IPS-NIHi11 (cell line): ENCODE data around the gene KTN1.
A peak's percentile ranks its signal among the peaks of the same experiment; 100 is the strongest.

Source experiments
- DNase-seq: peaks from one replicate; pipeline ENCODE4 v3.0.0; 2012; ENCODE audit warnings: mixed read lengths, low spot score

KTN1 gene, protein sequence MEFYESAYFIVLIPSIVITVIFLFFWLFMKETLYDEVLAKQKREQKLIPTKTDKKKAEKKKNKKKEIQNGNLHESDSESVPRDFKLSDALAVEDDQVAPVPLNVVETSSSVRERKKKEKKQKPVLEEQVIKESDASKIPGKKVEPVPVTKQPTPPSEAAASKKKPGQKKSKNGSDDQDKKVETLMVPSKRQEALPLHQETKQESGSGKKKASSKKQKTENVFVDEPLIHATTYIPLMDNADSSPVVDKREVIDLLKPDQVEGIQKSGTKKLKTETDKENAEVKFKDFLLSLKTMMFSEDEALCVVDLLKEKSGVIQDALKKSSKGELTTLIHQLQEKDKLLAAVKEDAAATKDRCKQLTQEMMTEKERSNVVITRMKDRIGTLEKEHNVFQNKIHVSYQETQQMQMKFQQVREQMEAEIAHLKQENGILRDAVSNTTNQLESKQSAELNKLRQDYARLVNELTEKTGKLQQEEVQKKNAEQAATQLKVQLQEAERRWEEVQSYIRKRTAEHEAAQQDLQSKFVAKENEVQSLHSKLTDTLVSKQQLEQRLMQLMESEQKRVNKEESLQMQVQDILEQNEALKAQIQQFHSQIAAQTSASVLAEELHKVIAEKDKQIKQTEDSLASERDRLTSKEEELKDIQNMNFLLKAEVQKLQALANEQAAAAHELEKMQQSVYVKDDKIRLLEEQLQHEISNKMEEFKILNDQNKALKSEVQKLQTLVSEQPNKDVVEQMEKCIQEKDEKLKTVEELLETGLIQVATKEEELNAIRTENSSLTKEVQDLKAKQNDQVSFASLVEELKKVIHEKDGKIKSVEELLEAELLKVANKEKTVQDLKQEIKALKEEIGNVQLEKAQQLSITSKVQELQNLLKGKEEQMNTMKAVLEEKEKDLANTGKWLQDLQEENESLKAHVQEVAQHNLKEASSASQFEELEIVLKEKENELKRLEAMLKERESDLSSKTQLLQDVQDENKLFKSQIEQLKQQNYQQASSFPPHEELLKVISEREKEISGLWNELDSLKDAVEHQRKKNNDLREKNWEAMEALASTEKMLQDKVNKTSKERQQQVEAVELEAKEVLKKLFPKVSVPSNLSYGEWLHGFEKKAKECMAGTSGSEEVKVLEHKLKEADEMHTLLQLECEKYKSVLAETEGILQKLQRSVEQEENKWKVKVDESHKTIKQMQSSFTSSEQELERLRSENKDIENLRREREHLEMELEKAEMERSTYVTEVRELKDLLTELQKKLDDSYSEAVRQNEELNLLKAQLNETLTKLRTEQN (N-terminal part only)

DNA sequence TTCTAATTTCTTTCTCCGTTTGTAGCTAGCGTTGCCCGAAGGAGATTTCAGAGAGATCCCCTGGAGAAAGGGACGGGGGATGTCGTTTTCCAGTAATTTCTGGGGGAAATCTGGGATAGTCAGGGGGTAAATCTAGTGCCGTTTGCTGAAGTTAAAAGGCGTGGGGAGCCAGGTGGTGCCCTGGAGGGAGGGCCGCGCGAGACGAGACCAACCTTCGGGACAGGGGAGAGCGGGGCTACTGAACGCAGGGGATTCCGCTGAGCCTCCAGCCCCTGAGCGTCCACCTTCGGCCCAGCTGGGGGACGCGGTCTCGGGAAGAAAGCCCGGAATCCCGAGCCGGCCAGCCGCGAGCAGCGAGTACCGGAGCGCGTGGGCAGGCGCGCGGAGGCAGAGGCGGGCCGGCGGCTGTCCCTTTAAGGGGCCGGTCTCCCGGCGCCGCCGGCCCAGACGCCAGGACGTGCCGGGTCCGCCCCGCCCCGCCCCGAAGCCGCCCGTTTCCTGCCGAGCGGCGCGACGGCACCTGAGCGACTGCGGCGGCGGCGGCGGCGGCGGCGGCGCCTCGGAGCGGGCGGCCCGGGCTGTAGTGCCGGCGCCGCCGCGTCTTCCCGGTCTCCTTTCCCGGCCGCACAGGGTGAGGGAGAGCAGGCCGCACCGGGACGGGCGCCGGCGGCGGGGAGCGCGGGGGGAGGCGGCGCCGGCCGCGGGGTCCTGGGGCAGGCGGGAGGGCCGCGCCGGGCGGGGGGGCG, at the start of gene KTN1:
KTN1 (plus strand) TSS at position 484 of the 746 bp plus-strand sequence. CDS start 31,842 bp downstream, outside the sequence.
- DNase-seq, result peak; percentile 93

DNA sequence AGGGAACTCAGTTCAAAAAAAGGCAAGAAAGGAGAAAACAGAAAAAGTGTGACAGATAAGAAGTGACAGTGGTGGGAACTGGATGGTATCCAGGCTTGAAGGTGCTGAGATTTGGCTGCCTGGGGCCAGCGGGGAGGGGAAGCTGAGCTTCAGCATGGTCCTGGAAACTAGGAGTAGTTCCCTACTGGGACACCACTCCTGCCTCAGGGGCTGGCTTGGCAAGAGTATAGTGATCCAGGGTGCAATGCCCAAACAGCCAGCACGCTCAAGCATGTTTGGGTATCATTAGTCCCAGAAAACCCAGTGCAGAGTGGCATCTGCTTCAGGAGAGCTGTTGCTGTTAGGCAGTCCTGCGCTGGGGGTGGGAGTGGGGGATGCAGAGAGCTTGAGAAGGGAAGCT, 49.5 kb upstream of the KTN1 start:
- DNase-seq, result no peak

DNA sequence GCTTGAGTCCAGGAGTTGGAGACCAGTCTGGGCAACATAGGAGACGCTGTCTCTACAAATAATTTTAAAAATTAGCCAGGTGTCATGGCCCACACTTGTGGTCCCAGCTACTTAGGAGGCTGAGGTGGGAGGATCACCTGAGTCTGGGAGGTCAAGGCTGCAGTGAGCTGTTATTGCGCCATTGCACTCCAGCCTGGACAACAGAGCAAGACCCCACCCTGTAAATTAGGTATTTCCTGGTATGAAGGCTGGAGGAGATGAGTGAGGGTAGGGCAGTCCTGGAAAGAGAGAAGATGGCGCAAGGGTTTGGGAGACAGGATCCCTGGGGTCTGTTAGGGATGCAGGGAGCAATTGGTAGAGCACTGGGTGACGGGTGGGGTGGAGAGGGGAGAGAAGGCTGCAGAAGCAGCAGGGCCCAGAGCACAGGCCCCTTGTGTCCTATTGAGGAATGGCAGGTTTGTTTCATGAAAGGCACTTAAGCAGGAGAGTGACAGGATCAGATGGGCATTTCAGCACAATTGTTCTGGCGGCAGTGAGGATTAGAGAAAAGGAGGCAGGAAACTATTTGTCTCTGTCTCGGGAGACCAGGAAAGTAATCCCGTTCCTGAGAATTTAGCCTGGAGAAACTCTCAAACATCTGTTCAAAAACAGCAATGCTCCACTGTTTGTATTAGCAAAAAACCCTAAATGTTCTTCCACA, 47.2 kb upstream of the KTN1 start:
- peak; percentile 40 for DNase-seq

DNA sequence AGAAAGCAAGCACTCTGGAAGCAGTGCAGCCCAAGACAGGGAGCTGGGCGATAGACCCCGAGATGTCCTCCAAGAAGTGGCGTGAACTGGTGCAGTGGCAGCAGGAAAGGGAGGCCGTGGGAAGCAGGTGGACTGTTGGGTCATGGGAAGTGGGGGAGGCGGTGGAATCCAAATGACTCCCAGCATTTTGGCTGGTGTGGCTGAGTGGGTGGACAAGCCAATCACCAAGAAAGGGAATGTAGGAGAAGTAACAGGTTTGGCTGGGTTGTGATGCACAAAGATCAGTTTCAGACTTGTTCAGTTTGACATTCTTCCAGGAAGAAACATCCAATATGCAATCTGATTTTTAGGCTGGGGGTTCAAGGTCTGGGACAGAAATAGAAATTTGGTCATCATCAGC, 46.0 kb upstream of the KTN1 start:
- DNase-seq, result no peak

DNA sequence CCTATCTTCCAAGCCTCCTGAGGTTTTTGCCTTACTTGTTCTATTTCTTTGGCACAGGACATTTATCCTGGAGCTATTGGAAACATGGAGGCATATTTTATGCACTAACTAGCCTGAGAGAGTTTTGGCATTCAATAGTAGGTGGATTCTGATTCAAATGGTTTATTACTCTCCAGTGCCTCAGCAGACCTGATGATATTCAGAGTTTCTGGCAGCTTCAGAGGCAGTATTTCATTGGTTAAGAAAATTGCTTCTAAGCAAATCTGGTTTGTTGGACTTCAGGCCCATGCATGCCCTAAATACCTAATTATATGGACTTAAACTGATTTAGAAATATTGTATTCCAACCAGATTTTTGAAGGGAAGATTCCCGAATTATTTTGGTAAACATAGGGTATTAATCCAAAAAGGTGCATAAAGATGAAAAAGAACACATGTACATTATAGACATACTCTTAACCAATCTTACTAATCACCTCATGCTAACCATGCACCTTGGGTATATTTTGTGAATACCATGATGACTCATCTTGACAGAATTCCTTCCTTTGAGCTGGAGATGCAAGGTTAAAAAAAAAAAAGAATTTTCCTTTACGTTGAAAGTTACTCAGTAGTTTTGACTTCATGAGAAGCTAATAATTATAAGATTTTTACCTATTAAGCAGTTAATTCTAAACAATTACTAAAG, 44.3 kb upstream of the KTN1 start:
- DNase-seq, result no peak

DNA sequence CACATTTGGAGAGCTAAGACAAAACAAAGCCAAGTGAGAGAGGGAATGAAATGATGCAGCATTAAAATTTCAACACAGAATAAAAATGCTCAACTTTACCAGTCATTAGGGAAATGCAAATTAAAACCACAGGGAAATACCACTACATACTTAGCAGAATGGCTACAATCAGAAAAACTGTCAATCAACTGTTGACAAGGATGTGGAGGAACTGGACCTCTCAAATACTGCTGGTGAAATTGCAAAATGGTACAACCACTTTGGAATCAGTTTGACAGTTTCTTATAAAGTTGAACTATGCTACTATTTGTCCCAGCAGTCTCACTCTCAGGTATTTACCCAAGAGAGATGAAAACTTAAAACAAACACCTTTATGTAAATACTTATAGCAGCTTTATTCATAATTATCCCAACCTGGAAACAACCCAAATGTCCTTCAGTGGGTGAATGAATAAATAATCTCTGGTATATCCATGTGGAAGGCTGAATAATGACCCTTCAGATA, 43.8 kb upstream of the KTN1 start:
- no peak for DNase-seq

DNA sequence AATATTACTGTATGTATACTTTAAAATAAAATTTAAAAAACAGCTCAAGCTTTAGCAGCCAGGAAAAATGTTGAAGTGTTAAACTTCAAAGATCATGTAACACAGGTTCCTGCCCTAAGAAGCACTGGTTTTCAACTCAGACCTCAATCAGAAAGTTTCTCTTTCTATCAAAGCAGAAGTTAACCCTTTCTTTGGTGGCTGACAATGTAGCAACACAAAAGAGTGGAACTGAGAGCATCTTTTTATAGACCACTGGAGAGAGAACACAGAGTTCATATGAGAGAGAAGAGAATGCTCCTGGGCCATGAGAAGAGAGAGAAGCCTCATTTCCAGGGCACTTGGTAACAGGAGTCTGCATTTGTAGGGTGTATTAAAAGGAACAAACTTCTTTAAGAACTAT, 42.2 kb upstream of the KTN1 start:
- DNase-seq, result no peak

DNA sequence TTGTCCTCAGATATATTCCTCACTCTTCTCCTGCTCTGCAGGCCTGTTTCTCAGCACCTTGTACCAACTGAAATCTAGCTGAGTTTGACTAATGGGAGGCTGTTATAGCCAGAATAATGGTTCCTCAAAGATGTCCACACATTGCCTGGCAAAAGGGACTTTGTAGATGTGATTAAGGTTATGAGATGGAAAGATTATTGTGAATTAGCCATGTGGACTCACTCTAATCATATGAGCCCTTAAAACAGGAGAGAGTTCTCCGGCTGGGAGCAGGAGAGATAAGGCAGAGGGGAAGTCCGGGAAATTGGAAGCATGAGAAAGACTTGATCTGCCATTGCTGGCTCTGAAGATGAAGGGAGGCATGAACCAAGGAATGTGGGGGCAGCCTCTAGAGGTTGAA, 40.0 kb upstream of the KTN1 start:
- no peak for DNase-seq

DNA sequence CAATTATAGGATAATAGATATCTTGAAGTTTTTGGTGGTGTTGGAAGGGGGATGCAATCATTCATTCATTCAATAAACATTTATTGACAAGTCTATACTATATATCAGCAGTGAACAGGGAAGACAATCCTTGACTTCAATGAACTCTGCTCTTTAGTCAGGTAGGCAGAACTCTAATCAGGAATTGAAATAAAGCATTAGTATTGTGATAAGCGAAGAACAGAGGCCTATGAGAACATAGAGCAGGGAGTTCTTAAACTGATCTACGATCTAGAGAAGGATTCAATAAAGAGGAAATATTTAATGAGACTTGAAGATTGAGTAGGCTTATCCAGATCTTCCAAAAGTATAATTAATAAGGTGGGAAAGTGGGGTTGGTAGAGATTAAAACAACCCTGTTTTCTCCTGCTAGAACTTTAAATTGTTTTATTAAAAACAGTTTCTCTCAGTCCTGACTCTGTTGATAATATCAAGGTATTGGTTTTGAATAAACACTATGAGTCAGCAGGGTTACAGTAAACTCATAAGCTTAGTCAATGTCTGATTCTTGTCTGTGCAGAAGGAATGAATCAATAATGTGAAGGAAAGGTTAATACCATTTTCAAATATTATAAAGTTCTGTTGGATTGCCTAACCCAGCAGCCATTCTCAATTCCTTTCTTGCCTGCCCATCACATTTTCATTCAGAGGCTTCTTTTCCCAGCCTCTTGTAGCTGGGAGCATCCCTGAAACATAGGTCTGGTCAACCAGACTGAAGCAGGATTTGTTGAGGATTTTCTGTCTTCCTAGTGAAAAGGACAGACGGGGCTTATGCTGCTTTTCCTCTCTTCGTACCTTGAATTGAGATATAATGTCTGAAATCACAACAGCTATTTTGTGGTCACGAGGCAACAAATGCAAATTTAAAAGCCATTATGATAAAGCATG, 38.9 kb upstream of the KTN1 start:
- no peak for DNase-seq

DNA sequence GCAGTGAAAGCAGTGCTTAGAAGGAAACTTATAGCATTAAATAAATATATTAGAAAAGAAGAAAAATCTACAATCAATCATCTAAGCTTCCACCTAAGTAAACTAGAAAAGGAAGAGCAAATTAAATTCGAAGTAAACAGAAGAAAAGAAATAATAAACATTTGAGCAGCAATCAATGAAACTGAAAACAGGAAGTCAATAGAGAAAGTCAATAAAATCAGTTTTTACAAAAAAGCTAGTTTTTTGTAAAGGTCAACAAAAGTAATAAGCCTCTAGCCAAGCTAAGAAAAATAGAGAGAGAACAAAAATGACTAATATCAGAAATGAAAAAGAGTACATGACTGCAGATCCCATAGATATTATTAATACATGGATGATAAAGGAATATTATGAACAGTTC, 34.2 kb upstream of the KTN1 start:
- no peak for DNase-seq

DNA sequence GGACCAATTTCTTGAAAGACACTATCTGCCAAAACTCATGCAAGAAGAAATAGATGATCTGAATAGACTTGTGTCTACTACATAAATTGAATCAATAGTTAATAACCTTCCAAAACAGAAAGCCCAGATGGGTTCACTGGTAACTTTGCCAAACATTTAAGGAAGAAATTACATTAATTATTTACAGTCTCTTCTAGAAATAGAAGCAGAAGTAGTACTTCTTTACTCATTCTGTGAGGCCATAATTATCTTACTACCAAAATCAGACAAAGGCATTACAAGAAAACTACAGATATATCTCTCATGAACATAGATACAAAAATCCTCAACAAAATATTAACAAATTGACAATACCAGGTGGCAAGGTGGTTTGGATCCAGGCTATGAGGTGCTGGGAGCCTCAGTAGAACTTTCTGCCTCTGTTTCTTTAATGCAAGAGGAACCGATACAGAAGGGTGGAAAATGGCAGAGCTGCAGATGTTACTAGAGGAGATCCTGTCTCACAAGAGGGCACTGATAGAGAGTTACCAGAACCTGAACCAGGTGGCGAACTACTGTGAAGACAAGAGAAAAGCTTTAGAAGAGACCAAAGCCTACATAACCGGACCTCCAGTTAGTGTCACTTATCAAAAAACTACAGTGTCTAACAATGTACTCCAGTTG, 33.7 kb upstream of the KTN1 start:
- DNase-seq, result no peak

DNA sequence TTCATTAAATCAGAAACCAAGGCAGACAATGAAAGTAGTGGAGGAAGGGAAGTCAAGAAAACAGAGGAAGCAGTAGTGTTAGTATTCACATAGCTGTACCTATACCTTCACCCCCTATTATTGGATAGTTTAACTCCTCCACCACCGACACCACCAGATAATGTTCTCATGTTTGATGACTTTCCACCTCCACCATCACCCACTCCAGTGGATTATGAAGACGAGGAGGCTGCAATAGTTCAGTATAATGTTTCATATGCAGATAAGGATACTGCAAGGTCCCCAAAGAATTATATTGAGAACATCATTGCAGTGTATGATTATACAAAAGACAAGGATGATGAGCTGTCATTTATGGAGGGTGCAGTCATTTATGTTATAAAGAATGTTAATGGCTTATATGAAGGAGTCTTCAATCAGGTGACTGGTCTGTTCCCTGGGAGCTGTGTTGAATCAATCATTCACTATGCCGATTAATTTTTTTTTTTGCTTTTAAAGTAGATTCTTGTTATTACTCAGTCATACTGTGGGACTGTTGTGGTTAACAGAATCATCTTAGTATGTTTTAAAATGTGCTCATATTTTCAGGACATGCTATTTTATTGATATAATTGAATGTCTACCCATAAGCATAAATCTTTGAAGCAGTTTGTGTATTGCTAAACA, 32.2 kb upstream of the KTN1 start:
- DNase-seq, result no peak

DNA sequence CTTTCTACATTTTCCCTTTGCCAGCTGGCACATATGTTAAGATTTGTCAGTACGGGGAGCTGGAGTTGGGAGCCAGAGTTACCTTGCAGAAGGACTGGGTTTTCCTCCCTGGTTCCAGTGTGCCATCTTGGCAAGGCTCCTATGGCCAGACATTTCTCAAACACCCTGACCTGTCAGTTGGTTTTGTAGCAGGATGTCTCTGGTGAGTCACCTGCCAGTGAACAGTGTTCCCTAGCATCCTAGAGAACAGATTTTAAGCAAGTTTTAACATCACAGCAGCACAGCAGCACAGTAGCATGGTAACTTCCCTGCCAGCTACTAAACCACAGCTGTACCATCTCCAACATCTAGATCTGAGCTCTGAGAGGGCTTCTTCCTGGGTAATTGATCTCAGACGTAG, 26.2 kb upstream of the KTN1 start:
- no peak for DNase-seq

DNA sequence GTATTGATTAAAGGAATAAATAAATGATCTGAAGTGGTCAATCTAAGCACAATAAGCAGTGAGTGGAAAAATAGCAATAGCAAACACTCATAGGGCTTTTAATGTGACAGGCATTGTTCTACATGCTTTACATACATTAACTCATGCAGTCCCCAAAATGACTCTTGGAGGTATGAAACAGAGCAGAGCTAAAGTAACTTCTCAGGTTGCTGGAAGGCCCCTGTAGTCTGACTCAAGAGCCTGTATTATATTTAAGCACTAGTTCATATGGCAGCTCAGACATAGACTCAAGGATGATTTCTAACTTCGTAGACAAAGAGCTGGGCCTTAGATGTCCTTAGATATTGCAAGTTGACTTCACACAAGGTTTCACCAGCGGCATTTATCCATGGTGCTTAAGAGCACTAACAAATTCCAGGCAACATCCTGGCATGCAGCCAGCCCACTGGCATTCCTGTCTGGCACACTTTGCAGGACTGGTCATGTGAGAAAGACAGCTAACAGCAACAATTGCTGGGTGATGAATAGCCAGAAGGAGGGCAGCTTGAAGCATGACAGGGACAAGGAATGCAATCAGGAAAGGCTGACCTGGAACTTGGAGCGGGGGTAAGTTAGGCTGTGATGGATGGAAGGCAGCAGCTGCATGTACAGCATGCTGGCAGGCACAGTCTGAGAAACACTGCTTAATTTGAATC, 22.9 kb upstream of the KTN1 start:
- DNase-seq, result peak; percentile 52

DNA sequence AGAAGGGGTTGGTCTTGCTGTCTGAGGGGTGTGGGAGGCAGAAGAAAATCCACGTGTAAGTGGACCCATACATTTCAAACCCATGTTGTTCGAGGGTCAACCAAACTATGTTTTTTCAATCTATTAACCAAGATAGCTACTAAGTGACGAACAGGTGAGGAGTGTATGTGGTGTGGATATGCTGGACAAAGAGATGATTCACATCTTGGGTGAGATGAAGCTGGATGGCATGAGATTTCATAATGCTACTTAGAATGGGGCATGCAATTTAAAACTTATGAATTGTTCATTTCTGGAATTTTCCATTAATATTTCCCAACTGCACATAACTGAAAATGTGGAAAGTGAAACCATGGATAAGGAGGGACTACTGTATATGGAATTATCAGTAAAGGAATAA, 17.9 kb upstream of the KTN1 start:
- DNase-seq, result no peak

DNA sequence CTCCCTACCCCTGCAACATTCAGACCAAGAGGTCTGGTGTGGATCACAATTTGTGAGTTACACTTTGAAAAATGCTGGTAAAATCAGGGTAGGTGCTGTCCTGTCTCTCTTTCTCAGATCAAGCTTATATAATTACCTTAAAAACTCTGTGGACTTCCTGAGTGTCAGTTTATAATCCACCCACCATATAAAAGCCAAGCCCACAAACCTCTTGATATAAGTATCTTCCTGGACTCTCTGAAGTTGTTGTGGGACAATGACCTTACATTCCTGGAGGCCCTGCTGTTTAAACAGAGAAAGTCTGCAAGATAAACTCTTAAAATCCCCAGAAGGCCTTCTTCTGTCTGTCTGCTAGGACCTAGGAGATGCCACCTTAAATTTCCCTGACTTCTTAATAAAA, 11.4 kb upstream of the KTN1 start:
- DNase-seq, result no peak

DNA sequence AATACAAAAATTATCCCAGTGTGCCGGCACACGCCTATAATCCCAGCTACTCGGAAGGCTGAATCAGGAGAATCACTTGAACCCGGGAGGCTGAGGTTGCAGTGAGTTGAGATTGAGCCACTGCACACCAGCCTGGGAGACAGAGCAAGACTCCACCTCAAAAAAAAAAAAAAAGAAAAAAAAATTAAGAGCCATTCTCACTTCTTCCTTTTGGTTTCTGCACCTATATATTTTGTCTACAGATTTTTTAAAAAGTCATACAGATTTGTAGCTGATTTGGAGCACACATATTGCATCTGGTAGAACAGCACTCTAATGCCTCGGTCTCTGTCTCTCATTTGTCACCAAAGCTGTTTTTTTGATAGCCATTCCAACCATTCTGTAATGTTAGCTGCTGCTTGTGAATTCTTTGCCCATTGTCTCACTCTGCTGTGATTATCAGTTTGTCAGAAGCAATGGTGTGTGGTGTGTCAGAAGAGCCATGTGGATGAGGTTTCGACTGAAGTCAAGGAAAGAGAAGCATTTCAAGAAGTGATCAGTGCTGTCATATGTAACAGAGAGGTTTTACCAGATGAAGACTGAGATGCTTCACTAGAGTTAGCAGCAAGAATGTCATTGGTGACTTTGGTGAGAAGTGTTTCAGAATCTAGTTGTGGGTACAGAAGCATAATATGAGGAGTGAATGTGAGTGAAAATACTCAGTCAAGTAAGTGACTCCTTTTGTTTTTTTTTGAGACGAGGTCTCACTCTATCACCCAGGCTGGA, 8.7 kb upstream of the KTN1 start:
- DNase-seq, result no peak
